ENCODE data around the gene XRRA1. TPM values are rescaled to one million over a fixed set of nuclear protein-coding genes. Genes with fewer than 3 reads are reported as not detected.

The XRRA1 gene
- total RNA-seq, 1 experiment from 2014 or later, result 17.3 TPM

- no peak for TF ChIP-seq ZBTB33 (IDR thresholded peaks at IDR 0.05; ENCODE audit: extremely low read depth, insufficient replicate concordance, low read length)
- no peak for TF ChIP-seq SRF (IDR thresholded peaks at IDR 0.05; ENCODE audit: low read depth)
- no peak for TF ChIP-seq EZH2 (IDR thresholded peaks at IDR 0.05)
- TF ChIP-seq MAX (IDR thresholded peaks at IDR 0.05), result no peak
- TF ChIP-seq TCF7L2 (IDR thresholded peaks at IDR 0.05; ENCODE audit: borderline replicate concordance, extremely low read depth, insufficient read depth, insufficient read length), result no peak
- no peak for TF ChIP-seq EZH2phosphoT487 (IDR thresholded peaks at IDR 0.05; ENCODE audit: borderline replicate concordance)
- no peak for TF ChIP-seq CEBPB (IDR thresholded peaks at IDR 0.05; ENCODE audit: low read depth)
- H3K4me3 ChIP-seq (replicated peaks in 1 of 2; ENCODE audit: low read depth in 1 of 2, low read length in 2 of 2), result no peak overlapping the region
- H3K27ac ChIP-seq (ENCODE audit: low read depth, low read length), result no peak overlapping the region
- RAD21 ChIA-PET (ENCODE audit: low non-redundant PET in 1 of 2, low total read pairs in 2 of 2, uncharacterized antibody in 2 of 2, unreplicated experiment in 2 of 2), result no interaction called here
- 0 out of 2 replicates have a peak, but pooled peaks cover 3% of the 10 kb centered on the region for H3K9me2 ChIP-seq (ENCODE audit: insufficient read depth)
- no peaks in the 10 kb centered on the region for H3K27me3 ChIP-seq (ENCODE audit: insufficient read depth, low read length)
- ATAC-seq (no peak), DNase-seq (ENCODE audit: low read depth, low spot score) (no peak)
- H2AFZ ChIP-seq (ENCODE audit: low read depth, low read length, poor library complexity, severe bottlenecking), result no peak overlapping the region
- peaks cover 0 to 18% of the 10 kb centered on the region in 2 experiments; a peak in 2 of 4 replicates for H3K36me3 ChIP-seq (ENCODE audit: control insufficient read depth in 1 of 2, insufficient read depth in 2 of 2, low read length in 2 of 2)
- H4K20me1 ChIP-seq (ENCODE audit: insufficient read depth), result peaks cover 9% of the 10 kb centered on the region; the same call in 1 of the 2 replicates
- H3K9ac ChIP-seq (ENCODE audit: low read length), result no peak overlapping the region
- peaks cover 8 to 14% of the 10 kb centered on the region in 2 experiments for H3K4me1 ChIP-seq (ENCODE audit: control insufficient read depth in 1 of 2, insufficient read depth in 2 of 2, low read length in 2 of 2)
- no peak overlapping the region for H3K4me2 ChIP-seq (ENCODE audit: low read length)
- peaks cover 98% of the 10 kb centered on the region for H3K79me2 ChIP-seq (ENCODE audit: insufficient read depth, low read length)
- POLR2A ChIA-PET, result interaction anchor here (1.6 kb wide), 1 partner anchor 36 kb away, joined by 3 read pairs; no protein-coding TSS in a partner anchor
- intact Hi-C loops (cut with micrococcal nuclease), result no loop called here
- no TSS peak for BruUV-seq (replicated peaks)
- CTCF ChIA-PET, result interaction anchor here (0.8 to 1.0 kb wide), 2 partner anchors 24 to 35 kb away, joined by 3 to 6 read pairs; no protein-coding TSS in a partner anchor
- 0 out of 4 replicates have a peak, but pooled peaks cover 0 to 4% of the 10 kb centered on the region in 2 experiments for H3K9me3 ChIP-seq (ENCODE audit: control insufficient read depth in 1 of 2, insufficient read depth in 1 of 2, low read depth in 1 of 2, low read length in 2 of 2)
These were observed 4.6 kb upstream of the XRRA1 start for GRCh38 chr11:74953451-74953850.
